ENCODE measurements around the gene P2RY2. TPM values are rescaled to one million over a fixed set of nuclear protein-coding genes. Genes with fewer than 3 reads are reported as not detected.

The P2RY2 gene
- total RNA-seq, 1 donor from 2014 or later, result 0.30 TPM

- Histone ChIP-seq H3K27ac (ENCODE audit: low read depth, low read length) (no peak overlapping the region), H3K79me2 (ENCODE audit: insufficient read depth, low read length) (no peaks in the 10 kb centered on the region), H3K9ac (ENCODE audit: low read length) (no peak overlapping the region), H4K20me1 (ENCODE audit: insufficient read depth, low read length) (no peaks in the 10 kb centered on the region), H3K4me2 (ENCODE audit: low read length) (no peak overlapping the region), H3K9me3 (ENCODE audit: insufficient read depth, low read depth, low read length) (no peaks in the 10 kb centered on the region), H3K4me1 (ENCODE audit: insufficient read depth, low read length) (no peaks in the 10 kb centered on the region), H3K36me3 (ENCODE audit: insufficient read depth, low read length) (no peaks in the 10 kb centered on the region), H3K27me3 (ENCODE audit: insufficient read depth, low read length) (no peaks in the 10 kb centered on the region), H3K4me3 (ENCODE audit: insufficient read depth, low read depth, low read length) (no peak overlapping the region), H2AFZ (ENCODE audit: low read depth, low read length) (no peak overlapping the region)
- no peak overlapping the region for H3K27ac Mint-ChIP-seq (ENCODE audit: unreplicated experiment)
- no peak for TF ChIP-seq CTCF (IDR thresholded peaks at IDR 0.05; ENCODE audit: insufficient read depth, low read depth, low read length)
- TF ChIP-seq EZH2 (IDR thresholded peaks at IDR 0.05; ENCODE audit: insufficient read depth, low read length), result no peak
- FAIRE-seq (no peak), DNase-seq (ENCODE audit: low read depth) (no peak)
- no peak overlapping the region for H3K4me3 Mint-ChIP-seq (ENCODE audit: unreplicated experiment)
- H3K36me3 Mint-ChIP-seq (ENCODE audit: low read depth, unreplicated experiment), result no peaks in the 10 kb centered on the region
- peaks cover 15% of the 10 kb centered on the region for H3K27me3 Mint-ChIP-seq (ENCODE audit: low read depth, unreplicated experiment)
- peaks cover under 1% of the 10 kb centered on the region for H3K4me1 Mint-ChIP-seq (ENCODE audit: low read depth, unreplicated experiment)
- no peaks in the 10 kb centered on the region for H3K9me3 Mint-ChIP-seq (ENCODE audit: unreplicated experiment)
These were observed 57.3 kb downstream of the P2RY2 start for GRCh38 chr11:73275381-73275750.

GRCh38 chr11:73277467-73277866 lies 59.4 kb downstream of the P2RY2 start:
- Histone ChIP-seq H2AFZ (ENCODE audit: low read depth, low read length) (no peak overlapping the region), H4K20me1 (ENCODE audit: insufficient read depth, low read length) (no peaks in the 10 kb centered on the region), H3K4me2 (ENCODE audit: low read length) (no peak overlapping the region), H3K4me3 (ENCODE audit: insufficient read depth, low read depth, low read length) (no peak overlapping the region), H3K36me3 (ENCODE audit: insufficient read depth, low read length) (no peaks in the 10 kb centered on the region), H3K27me3 (ENCODE audit: insufficient read depth, low read length) (no peaks in the 10 kb centered on the region), H3K9ac (ENCODE audit: low read length) (no peak overlapping the region), H3K4me1 (ENCODE audit: insufficient read depth, low read length) (no peaks in the 10 kb centered on the region), H3K9me3 (ENCODE audit: insufficient read depth, low read depth, low read length) (no peaks in the 10 kb centered on the region), H3K27ac (ENCODE audit: low read depth, low read length) (no peak overlapping the region), H3K79me2 (ENCODE audit: insufficient read depth, low read length) (no peaks in the 10 kb centered on the region)
- Mint-ChIP-seq H3K9me3 (ENCODE audit: unreplicated experiment) (no peaks in the 10 kb centered on the region), H3K4me1 (ENCODE audit: low read depth, unreplicated experiment) (peaks cover 6% of the 10 kb centered on the region), H3K27me3 (ENCODE audit: low read depth, unreplicated experiment) (peaks cover 25% of the 10 kb centered on the region), H3K36me3 (ENCODE audit: low read depth, unreplicated experiment) (no peaks in the 10 kb centered on the region), H3K4me3 (ENCODE audit: unreplicated experiment) (no peak overlapping the region), H3K27ac (ENCODE audit: unreplicated experiment) (no peak overlapping the region)
- TF ChIP-seq EZH2 (IDR thresholded peaks at IDR 0.05; ENCODE audit: insufficient read depth, low read length) (no peak), CTCF (IDR thresholded peaks at IDR 0.05; ENCODE audit: insufficient read depth, low read depth, low read length) (no peak)
- FAIRE-seq (no peak), DNase-seq (ENCODE audit: low read depth) (no peak)

GRCh38 chr11:73280626-73281025 lies 62.5 kb downstream of the P2RY2 start:
- H3K36me3 Mint-ChIP-seq (ENCODE audit: low read depth, unreplicated experiment), result peaks cover 2% of the 10 kb centered on the region
- H3K27ac Mint-ChIP-seq (ENCODE audit: unreplicated experiment), result no peak overlapping the region
- H3K4me1 Mint-ChIP-seq (ENCODE audit: low read depth, unreplicated experiment), result peaks cover 6% of the 10 kb centered on the region
- no peaks in the 10 kb centered on the region for H4K20me1 ChIP-seq (ENCODE audit: insufficient read depth, low read length)
- no peaks in the 10 kb centered on the region for H3K36me3 ChIP-seq (ENCODE audit: insufficient read depth, low read length)
- no peak overlapping the region for H3K4me3 ChIP-seq (ENCODE audit: insufficient read depth, low read depth, low read length)
- H3K4me3 Mint-ChIP-seq (ENCODE audit: unreplicated experiment), result no peak overlapping the region
- no peaks in the 10 kb centered on the region for H3K79me2 ChIP-seq (ENCODE audit: insufficient read depth, low read length)
- H3K9me3 ChIP-seq (ENCODE audit: insufficient read depth, low read depth, low read length), result no peaks in the 10 kb centered on the region
- DNase-seq (ENCODE audit: low read depth) (no peak), FAIRE-seq (no peak)
- H2AFZ ChIP-seq (ENCODE audit: low read depth, low read length), result no peak overlapping the region
- H3K4me2 ChIP-seq (ENCODE audit: low read length), result no peak overlapping the region
- no peaks in the 10 kb centered on the region for H3K27me3 ChIP-seq (ENCODE audit: insufficient read depth, low read length)
- no peak overlapping the region for H3K27ac ChIP-seq (ENCODE audit: low read depth, low read length)
- H3K27me3 Mint-ChIP-seq (ENCODE audit: low read depth, unreplicated experiment), result peaks cover 40% of the 10 kb centered on the region
- TF ChIP-seq EZH2 (IDR thresholded peaks at IDR 0.05; ENCODE audit: insufficient read depth, low read length) (no peak), CTCF (IDR thresholded peaks at IDR 0.05; ENCODE audit: insufficient read depth, low read depth, low read length) (no peak)
- no peaks in the 10 kb centered on the region for H3K4me1 ChIP-seq (ENCODE audit: insufficient read depth, low read length)
- H3K9ac ChIP-seq (ENCODE audit: low read length), result no peak overlapping the region
- H3K9me3 Mint-ChIP-seq (ENCODE audit: unreplicated experiment), result no peaks in the 10 kb centered on the region

Measured in astrocyte (in vitro differentiated cells and primary cell).